ENCODE data around the gene KRTAP2-4.

The KRTAP2-4 gene

GRCh38 chr17:41018541-41018940 is 47.1 kb downstream of the KRTAP2-4 start:
- no peak overlapping the region for H3K4me3 ChIP-seq
- no peak for TF ChIP-seq CTCF (IDR thresholded peaks at IDR 0.05)
- no peak overlapping the region for H3K27ac ChIP-seq
- no peak for DNase-seq (ENCODE audit: low spot score)

GRCh38 chr17:41016578-41017215 is 49.0 kb downstream of the KRTAP2-4 start:
- TF ChIP-seq CTCF (IDR thresholded peaks at IDR 0.05) = no peak
- no peak overlapping the region for H3K4me3 ChIP-seq
- no peak for DNase-seq (ENCODE audit: low spot score)
- H3K27ac ChIP-seq = no peak overlapping the region

- no peak for DNase-seq (ENCODE audit: low spot score)
- H3K4me3 ChIP-seq = no peak overlapping the region
- no peak for TF ChIP-seq CTCF (IDR thresholded peaks at IDR 0.05)
- no peak overlapping the region for H3K27ac ChIP-seq
Observed at GRCh38 chr17:41015454-41015853, 50.2 kb downstream of the KRTAP2-4 start.
